Activated CD4-positive, alpha-beta T cell treated with anti-CD3 and anti-CD28 coated beads, Interleukin-10, Interleukin-2, amounts not matched to agents 100 ng/mL and 50 ng/mL, durations not matched to agents 16 hours and 8 hours (primary cell): ENCODE results near the gene COL21A1.
A peak's percentile ranks its signal among the peaks of the same experiment; 100 is the strongest.

Source experiments
- DNase-seq: peaks from one replicate; pipeline ENCODE4 v3.0.0-alpha.2; 2020

The COL21A1 gene

DNA sequence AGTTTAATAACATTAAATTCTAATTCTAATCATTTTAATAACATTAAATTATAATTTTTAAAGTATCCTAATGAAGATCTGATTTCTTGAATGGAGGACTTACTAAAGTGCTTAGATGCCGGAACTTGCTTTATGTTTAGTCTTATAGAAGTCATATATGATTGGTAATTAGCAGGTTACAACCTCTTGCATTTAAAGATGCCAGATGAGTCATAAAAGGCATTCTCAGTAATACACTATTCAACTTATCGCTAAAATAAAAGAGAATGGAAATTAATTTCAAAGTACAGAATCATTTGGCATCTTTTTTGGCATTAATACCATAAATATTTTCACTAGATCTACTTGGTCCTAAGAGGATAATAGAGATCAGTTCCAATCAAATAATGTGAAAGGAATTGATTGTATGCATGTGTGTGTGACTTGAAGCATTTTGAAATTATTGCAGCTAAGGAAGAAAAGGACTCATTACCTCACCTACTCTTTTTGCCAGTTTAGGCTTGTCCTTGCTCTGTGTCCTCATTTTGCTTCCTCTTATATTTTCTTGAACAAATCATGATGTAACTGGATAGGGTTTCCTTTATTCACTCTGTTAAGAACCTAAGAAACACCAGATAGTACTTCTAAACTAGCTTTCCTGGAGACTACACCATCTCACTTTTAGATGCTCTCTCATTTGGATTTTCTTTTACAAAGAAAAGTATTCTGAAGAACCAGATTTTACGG is 2.7 kb downstream of the COL21A1 start:
- no peak for DNase-seq

GRCh38 chr6:56244089-56244488 is 3.3 kb downstream of the COL21A1 start:
- DNase-seq = no peak

DNA sequence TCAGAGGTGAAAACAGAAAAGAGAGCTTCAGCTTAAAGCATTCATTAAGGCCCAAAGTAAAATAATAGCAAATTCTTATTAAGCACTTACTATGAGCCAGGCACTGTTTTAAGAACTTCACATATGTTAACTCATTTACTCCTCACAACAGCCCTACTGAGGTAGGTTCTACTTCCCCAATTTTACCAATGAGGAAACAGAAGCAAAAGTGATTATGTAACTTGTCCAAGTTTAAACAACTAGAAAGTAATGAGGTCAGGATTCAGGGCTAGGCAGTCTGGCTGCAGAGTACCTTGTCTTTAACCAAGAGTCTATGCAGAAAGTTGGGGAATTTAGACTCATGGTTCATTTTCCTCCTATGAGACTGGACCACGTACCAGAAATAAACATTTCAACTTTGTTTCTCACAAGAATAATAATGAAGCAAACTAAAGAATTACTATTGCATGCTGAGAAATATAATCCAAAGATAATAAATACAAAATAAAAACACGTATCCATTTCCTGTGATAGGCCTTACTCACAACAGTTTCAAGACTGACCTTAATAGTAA is 3.8 kb downstream of the COL21A1 start:
- DNase-seq = no peak

- DNase-seq = no peak
These were observed 5.0 kb downstream of the COL21A1 start for GRCh38 chr6:56242346-56242745.

DNA sequence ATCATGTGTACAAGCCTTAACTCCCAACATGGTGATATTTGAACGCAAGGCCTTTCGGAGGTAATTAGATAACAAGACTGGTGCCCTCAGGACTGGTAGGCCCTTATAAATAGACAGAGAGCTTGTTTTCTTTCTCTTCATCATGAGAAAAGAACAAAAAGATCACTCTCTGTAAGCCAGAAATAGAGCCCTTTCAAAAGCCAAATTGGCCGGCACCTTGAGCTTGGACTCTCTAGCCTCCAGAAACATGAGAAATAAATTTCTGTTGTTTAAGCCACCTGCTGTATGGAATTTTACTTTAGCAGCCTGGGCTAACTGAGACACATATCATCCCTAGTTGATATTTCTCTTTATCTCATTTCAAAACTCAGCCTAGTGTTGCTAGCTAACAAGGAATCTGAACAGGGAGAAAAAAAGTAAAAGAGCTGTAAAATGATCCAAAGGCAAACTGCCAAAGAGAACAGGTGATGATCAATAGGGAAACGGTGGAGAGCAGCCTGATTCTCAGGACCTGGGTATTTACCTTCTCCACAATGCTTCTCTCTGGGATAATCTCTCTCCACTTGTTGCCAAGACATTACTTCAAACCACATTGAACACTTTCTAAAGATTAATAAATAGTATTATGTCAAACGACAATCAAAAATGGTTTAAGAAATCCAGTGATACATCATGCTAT is 6.1 kb downstream of the COL21A1 start:
- DNase-seq = no peak

GRCh38 chr6:56238352-56238751 is 9.0 kb downstream of the COL21A1 start:
- DNase-seq = peak; percentile 1

DNA sequence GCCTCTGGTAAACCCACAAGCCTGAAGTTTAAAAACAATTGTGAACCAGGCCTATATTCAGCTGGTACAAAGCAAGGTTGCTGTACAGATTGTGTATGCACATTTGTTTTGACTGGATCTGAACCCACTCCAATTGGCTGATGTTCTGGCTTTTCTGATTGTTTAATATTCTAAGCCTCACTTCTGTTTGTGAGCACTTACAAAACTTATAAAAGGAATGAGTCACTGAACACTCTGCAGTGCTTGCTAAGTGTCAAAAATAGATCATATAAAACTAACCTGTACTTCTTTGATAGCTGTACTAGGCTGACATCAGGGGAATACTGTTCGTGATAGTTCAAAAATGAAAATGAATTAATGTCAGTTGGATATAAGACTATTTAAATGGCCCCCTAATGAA is 12.1 kb downstream of the COL21A1 start:
- no peak for DNase-seq

- DNase-seq = no peak
These were observed 14.9 kb downstream of the COL21A1 start for GRCh38 chr6:56232436-56232835.

DNA sequence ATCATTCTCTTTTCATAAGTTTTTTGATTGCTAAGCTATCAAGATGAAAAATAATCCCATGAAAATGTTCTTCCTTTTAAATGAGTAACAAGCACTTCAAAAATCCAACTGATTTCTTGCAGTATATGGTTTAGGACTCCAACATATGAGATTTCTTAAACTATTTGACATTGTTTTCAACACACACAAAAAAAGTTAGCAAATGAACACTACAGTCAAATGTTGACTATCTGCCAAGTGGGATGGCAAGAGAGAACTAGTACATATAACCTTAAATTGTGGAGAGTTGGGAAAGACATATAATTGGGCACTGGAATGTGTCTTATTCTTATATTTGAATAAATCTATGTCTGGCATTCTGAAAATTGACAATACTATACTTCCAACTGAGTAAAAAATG is 15.6 kb downstream of the COL21A1 start:
- no peak for DNase-seq

DNA sequence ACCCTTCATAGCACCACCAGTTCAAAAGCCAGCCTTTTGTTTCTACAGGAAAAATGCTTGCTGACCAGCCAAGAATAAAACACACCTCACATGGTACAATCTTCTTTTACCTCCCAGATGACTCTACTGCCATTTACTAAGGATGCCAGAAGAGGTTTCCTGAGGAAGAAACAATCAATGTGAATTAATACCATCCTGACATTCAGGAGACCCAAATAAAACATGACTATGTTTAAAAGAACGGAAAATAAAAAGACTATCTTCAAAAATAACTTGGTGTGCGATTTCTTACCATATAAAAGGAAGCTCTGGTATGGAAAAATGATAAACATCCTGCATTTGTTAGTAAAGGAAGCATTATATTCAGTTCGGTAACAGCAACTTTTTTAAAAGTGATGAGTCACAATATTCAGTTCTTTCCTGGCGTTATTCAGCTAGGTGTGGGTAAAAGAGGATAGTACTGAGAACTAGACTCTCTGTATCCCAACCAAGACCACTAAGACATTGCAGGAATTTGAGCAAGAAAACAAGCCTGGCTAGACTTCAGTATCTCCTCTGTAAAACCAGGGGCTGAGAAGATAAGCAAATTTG is 16.3 kb downstream of the COL21A1 start:
- DNase-seq = no peak

- DNase-seq = no peak
These were observed 20.1 kb downstream of the COL21A1 start for GRCh38 chr6:56227071-56227879.

DNA sequence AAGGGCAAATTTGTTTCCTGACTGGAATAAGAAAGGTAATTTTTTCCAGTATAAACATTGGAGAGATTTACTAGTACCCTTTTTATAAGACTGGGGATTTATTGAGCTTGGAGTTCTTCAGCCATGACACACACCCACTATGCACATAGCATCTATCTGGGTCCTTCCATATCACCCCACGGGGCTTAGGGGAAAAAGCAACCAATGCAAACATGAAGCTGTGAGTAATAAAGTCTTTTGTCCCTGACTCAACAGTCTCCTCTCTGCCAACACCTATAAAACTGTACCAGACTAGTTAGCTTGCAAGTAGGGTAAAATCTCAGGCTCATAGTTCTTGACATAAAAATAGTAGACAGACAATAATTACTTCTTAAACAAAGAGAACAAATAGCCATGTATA is 23.4 kb downstream of the COL21A1 start:
- DNase-seq = no peak

GRCh38 chr6:56222499-56222898 is 24.9 kb downstream of the COL21A1 start:
- DNase-seq = no peak

DNA sequence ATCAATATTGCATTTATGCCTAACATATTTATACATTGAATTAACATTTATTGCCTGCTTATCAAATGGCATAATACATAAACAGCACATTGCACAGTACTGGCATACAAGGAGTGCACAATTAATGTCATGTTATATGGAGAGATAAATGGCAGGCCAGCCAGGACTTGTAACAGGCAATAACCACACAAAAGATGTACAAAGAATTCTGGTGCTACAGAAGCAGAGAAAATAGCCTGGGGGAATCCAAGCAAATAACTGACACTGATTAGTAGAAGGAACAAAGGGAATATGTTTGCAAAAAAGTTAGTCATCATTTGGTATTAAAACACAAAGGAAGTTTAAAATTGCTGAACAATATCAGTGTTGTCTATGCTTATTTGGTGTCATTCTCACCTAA is 27.3 kb downstream of the COL21A1 start:
- no peak for DNase-seq

- DNase-seq = no peak
These were observed 32.7 kb downstream of the COL21A1 start for GRCh38 chr6:56214703-56215101.

GRCh38 chr6:56214041-56214702 is 33.2 kb downstream of the COL21A1 start:
- no peak for DNase-seq

GRCh38 chr6:56211724-56212123 is 35.7 kb downstream of the COL21A1 start:
- DNase-seq = no peak

- no peak for DNase-seq
These were observed 43.2 kb downstream of the COL21A1 start for GRCh38 chr6:56204134-56204533.

DNA sequence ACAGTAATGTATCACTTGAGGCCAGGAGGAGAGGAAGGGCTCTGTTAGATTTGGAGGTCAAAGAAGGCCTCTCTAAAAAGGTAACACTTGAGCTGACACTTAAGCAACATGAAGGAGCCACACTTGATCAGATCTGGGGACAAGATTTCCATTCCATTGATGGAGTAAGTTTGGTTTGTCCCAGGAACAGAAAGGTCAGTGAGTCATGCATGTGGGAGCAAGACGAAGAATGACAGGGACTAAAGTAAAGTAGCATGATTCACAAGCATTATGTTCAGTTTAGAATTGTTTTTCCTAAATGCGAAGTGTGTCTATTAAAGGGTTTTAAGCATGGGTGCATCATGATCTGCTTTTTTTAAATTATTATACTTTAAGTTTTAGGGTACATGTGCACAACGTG is 47.4 kb downstream of the COL21A1 start:
- no peak for DNase-seq

DNA sequence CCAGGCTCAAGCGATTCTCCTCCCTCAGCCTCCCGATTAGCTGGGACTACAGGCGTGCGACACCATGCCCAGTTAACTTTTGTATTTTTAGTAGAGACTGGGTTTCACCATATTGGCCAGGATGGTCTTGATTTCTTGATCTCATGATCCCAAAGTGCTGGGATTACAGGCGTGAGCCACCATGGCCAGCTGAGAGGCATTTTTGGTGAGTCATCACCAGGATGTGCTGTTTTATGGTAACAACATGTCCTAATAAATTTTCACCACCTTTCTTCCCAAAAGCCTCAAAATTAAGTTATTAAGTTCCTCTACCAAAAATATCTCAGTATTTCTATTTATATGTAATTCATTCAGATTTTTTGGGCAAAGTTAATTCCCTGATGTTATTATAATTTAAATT is 53.5 kb downstream of the COL21A1 start:
- DNase-seq = no peak

DNA sequence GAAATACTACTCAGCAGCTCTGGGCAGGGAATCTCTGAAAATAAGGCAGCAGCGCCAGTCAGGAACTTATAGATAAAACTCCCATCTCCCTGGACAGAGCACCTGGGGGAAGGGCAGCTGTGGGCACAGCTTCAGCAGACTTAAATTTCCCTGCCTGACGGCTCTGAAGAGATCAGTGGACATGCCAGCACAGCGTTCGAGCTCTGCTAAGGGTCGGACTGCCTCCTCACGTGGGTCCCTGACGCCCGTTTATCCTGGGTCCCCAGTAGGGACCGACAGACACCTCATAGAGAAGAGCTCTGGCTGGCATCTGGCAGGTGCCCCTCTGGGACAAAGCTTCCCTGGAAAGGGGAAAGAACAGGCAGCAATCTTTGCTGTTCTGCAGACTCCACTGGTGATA is 59.0 kb downstream of the COL21A1 start:
- no peak for DNase-seq

DNA sequence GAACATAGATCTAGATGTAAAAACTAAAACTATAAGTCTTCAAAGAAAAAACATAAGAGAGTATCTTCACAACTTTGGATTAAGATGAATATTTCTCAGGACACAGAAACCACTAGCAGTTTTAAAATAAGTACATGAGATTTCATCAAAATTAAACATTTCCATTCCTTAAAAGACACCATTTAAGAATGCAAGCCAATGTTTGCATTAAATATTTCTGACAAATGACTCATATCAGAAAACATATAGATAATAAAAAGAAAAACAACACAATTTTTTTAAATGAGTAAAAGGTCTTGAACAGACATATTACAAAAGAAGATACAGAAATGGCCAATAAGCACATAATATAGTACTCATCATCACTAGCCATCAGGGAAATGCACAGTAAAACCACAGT is 59.7 kb downstream of the COL21A1 start:
- no peak for DNase-seq

DNA sequence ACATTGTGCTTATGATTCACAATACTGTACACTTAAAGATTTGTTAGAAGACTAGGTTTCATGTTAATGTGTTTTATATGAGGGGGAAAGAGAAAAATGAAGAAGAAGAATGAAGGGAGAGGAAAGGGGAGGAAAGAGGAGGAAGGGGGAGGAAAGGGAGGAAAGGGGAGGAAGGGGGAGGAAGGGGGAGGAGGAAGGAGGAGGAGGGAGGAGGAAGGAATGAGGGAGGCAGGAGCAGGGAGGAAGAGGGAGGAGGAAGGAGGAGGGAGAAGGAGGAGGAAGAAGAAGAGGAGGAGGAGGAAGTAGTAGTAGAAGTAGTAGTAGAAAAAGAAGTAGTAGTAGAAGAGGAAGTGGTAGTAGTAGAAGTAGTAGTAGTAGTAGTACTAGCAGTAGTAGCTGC is 70.6 kb downstream of the COL21A1 start:
- no peak for DNase-seq
